Bone marrow (tissue), 2 donors: ENCODE measurements around the gene KCNMA1.
"Not testable (repeated sequence)": the region's sequence is repeated elsewhere in the genome, so short reads cannot be mapped to it uniquely, and the experiment has no call there.

Source experiments
- DNase-seq, 2 donors: peaks; one replicate each; lab custom pipeline; 2025; lab: John Stamatoyannopoulos, UW

KCNMA1 gene

DNA sequence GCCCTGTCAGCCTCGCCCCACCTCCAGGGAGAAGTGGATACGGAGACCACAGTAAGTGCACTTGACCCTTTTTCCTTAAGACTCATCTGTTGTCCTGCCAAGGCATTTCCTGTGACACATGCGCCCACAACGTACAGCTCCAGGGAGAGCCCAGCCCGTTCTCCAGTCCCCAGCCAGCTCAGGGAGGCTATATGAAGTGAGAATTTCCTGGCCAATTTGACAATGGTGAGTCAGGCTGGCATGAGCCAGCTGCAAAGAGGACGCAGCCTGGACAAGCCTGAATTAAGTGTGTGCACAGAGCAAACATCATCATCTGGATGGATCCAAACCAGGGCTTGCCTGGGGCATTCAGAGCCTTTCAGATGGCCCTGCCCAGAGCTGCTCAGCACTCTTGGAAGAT, 244.8 kb downstream of the KCNMA1 start:
- DNase-seq: no peak

DNA sequence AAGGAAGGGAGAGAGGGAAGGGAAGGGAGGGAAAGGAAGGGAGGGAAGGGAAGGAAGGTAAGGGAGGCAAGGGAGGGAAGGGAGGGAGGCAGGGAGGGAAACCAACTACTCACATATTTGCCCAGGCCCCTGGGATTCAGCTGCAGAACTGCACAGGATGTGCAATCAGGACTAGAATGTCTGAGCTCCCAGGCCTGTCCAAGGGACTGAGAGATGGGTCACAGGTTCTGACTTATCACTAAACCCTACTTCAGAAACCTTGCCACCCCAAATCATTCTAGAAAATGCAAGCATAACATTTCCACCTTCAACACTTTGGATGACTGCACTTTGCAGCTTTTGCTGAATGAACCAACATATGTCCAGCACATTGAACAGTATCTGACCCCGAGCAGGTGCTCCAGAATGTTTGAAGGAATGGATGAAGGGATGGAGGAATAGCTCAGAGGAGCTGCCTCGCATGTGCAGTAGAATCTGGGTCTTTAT, 245.3 kb downstream of the KCNMA1 start:
- DNase-seq: no peak

GRCh38 chr10:77391605-77392235, 245.9 kb downstream of the KCNMA1 start:
- DNase-seq: no peak

- no peak for DNase-seq
Measured at GRCh38 chr10:77390481-77390891, 247.1 kb downstream of the KCNMA1 start.

DNA sequence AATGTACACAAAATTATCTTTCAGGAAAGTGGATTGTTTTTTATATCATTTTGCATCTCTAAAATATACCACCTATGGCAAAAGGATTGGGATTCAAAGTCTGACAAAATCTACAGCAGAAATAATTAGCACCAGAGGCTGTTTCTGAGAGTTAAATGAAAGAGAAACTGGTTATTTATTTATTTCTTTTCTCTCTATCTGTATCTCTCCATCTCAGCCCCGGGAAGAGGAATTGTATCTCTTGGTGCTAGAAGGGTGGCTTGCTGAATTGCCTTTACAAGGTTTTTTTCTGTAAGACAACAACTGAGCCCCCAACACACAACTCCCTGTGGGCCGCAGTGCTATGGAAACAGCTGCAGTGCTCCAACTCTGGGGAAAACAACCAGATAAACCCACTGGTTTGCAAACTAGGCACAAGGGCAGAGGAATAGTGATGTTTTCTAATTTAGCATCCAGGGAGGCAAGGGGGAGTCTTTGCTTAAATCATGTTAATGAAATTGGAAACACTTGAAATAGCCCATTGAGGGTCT, 249.0 kb downstream of the KCNMA1 start:
- no peak for DNase-seq

DNA sequence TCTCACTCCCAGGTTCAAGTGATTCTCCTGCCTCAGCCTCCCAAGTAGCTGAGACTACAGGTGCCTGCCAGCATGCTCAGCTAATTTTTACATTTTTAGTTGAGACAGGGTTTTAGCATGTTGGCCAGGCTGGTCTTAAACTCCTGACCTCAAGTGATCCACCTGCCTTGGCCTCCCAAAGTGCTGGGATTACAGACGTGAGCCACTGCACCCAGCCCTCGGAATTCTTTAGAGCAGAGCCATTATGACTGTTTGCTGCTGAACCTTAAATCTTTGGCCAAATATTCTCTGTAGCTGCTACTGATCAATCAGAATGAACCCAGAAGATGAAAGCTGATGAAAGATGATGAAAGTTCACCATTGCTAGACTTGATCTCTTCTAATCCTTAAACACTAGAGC, 249.9 kb downstream of the KCNMA1 start:
- DNase-seq: not testable (repeated sequence)

DNA sequence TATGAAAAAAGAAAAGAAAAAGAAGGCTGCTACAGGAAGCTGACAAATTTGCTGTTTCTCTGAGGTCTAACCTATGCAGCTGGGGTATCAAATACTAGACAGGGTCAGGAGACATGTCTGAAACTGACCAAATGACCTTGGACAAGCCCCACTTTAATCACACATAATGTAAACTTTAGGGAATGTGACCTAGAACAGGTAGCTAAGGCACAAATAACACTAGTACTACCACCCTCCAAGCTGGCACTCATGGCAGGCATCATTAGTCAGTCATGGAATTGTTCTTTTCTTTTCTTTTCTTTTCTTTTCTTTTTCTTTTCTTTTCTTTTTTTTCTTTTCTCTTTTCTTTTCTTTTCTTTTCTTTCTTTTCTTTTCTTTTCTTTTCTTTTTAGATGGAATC, 250.4 kb downstream of the KCNMA1 start:
- DNase-seq: no peak

DNA sequence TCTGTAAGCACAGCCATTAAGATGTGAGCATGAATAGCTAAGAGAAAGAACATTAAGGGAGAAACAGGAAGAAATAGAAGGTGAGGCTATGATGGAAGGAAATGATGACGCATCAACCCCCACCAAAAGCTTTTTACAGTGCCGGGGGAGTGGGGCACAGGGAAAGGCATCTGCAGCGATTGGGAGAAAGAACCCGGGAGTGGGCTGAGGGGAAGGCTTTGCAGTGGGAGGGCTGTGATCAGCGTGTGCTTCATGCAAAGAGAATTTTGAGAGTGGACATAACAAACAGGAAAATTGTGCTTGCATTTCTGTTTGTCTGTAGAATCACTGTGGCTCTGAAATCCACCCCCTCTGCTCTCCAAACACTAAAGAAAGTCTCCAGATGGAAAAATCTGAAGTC, 250.8 kb downstream of the KCNMA1 start:
- DNase-seq: no peak

GRCh38 chr10:77386365-77386764, 251.2 kb downstream of the KCNMA1 start:
- no peak for DNase-seq

GRCh38 chr10:77385315-77385714, 252.3 kb downstream of the KCNMA1 start:
- no peak for DNase-seq

DNA sequence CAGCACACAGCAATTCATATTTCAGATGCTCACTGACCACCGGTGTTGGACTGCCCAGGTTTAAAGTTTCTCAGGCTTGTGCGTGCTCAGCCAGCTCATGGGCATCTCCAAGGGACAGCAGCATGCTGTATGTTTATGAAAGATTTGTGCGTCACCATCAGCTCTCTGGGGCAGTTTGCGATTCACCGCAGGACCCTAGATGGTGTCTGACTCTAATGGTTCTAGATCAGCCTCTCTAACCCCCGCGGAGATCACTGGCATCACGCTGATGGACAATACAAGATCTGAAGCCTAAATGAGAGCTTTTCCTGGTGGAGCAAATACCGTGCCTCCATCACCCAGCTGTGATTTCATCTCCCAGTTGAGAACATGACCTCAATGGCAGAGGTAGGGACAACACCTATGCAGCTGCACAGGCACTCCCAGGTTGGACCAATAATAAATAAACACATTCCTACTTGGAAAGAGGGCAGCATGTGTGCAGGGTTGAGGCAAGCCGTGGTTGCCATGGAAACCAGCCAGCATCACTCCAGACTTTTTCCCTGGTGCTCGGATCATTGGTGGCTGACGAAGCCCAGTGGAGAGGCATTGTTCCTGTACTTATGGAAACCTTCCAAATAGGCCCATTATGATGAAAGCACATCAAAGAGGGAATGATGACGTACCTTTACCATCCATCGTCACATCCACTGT, 253.6 kb downstream of the KCNMA1 start:
- no peak for DNase-seq

- no peak for DNase-seq
Measured at GRCh38 chr10:77381750-77382149, 255.9 kb downstream of the KCNMA1 start.

GRCh38 chr10:77380723-77381122, 256.9 kb downstream of the KCNMA1 start:
- DNase-seq: no peak

- no peak for DNase-seq
Measured at GRCh38 chr10:77380191-77380590, 257.4 kb downstream of the KCNMA1 start.

DNA sequence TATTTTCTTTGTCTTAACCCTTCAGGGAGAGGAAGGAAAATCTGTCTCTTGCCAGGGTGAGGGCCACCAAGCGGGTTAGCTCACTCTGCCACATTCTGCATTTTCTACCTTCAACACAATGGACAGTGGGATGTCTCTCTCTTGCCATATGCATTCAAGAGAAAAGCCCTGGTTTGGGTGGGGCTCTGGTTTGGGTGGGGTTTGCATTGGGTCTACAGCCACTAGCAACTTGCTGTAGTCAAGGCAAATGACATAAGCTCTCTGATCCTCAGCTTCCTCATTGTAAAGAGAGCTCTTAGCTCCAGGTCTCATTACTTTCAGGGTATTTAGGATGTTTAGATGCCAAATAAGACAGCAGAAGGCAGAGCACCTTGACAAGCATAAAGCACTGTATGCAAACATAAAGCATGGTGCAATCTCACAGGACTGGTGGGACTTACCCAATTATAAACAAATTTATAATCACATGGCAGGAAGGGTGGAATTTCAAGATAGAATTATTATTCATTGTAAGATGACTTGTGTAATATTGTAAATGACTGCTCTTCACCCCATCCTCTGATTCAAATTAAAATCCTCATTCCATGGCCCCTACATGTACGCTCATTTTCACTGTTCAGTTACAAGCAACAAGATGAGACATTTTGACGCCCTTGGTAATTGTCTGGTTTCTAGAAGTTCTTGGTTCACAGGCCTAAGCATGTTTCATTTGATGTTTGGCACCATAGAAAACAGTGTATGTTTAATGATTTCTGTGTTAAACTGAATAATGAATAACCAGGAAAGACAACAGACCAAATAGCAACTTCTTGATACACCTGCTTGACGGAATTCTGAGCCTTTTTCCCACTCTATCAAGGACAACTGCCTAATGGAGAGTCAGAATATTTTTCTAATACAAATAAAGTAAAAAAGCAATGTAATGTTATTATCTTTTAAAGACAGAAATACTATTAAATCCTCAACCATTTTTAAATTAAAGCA, 258.9 kb downstream of the KCNMA1 start:
- no peak for DNase-seq

DNA sequence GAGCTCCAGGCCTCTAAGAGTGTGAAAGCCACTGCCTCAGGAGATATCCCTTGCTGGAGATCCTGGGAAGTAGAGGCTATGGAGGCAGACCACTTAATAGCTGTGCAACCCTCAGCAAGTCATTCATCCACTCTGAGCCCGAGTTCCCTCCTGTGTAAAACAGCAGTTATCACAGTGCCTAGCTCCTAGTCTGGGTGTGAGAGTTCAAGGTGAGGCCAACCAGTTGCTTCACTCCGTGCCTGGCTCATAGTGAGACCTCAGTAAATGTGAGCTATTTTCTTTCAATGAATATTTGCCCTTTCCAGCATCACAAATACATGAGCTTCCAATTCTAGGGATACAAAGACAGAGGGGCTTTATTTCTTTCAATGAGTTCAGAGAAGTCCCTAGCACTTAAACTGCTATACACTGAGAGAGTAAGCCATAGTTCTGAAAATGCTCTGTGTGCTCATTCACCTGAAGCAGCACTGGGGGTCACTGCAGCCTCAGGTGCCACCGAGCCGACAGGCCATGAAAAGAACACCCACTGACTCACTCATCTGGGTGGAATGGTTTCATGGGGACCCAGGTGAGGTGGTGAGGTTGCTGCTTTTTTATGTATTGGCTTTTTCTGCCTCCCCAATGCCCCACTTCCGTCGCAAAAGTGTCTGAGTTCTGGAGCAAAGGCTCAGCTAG, 259.8 kb downstream of the KCNMA1 start:
- no peak for DNase-seq

DNA sequence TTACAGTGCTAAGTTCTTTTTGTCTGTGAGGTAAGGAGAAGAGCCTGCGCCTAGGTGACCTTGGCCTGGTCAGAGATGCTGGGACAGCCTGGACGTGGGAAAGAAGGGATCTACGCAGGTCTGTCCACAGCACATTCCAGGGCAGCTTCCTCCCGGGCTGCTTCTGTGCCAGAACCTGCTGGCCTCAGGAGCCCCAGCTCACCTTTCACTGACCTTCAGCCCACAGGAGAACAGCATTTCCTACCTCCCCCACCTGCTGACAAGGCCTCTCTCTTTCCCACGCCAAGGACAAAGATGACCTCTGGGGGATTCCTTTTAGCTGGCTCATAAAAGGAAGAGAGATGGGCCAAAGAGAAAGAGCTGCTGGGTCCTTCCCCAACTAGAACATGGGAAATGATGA, 260.6 kb downstream of the KCNMA1 start:
- DNase-seq: no peak

- DNase-seq: no peak
Measured at GRCh38 chr10:77374189-77374656, 263.4 kb downstream of the KCNMA1 start.

DNA sequence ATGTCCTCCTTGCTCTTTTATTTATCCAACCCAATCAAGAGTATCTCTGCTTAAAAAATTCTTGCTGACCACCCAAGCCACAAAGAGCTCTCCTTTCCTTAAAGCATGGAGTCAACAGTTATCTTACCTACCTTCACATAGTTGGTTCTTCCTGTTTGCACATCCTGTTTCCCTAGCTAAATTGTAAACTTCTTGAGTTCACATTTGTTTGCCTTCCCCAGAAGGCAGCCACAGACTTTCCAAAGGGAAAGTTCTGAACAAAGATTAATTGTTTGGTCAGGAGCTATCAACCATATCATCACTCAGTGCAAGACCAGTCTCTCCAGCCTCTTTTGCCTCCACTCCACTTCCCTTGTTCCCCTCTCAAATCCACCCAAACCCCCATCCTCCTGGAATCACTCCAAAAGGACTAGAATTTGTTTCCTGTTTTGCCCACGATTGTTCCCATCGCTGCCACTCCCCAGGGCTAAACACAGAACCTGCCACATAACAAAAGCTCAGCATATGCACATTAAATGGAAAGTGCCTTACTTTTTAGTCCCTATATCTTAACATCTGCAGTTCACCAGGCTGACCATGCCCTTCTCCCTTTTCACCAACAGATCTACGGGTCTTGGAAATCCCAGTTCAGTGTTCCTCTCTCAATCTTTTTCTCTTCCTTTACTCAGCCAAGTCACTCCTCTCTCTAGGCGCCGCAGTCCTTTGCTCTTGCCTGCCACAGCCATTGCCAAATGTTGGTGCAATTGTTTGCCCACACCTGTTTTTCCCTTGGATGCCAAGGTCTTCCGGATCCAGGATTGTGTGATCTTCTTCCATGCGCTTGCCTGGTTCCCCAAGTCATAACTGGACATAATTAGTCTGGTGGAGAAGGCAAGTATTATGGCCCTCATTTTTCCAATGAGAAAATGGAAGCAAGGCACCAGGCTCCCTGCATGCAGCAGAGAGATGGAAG, 265.5 kb downstream of the KCNMA1 start:
- DNase-seq: no peak

DNA sequence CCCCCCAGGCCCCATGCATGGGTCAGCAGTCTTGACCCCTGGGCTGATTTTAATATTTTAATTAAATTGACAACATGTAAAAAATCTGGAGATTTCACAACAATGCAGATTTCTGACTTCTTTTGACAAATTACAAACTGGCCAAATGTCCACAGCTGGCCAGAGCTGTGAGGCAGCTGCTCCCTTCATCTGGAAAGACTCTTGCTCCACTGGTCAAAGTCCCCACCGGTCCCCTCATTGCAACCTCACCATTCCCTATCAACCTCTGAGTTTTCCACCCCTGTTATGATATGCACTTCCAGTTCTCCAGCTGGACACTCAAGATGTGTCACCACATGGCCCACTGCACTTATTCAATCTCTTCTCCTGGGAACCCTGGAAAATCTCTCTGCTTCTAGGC, 266.2 kb downstream of the KCNMA1 start:
- DNase-seq: no peak
